GM21619 (cell line): ENCODE data around the gene DYTN.

Experiments used
- ATAC-seq: cut with Tn5 transposase; IDR thresholded peaks from one replicate; pipeline ENCODE4 v1.9.1; 2021; ENCODE audit not compliant: unreplicated experiment

The DYTN gene

DNA sequence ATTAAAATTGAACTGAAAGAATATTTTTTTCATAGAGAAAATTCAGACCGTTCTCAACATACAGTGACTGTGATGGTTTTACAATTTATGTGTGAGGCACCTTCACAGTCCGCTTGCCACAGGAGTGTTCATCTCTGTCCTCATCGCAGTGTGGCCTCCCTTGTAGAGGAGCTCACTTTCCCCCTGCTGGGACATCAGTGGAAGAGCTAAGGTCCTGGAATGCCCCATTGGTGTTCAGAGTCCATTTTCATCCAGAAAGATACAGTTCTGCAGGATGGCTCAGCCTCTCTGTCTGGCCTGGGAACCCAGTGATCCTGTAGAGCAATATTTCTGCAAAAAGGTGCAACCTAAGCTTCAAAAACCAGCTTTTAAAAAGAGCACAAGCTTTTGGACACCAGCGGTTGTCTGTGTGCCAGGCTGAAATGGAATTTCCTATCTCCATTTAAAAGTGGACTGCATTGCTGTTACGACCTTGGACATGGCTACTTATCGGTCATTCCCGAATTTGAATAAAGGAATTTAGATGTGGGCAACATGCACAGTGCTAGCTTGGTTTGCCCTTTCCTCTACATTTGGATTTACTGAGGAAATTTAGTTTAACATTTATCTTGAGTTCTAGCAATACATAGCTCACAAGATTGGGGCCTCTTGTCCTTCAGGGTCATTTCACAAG lies 102.6 kb downstream of the DYTN start:
- ATAC-seq, result no peak

DNA sequence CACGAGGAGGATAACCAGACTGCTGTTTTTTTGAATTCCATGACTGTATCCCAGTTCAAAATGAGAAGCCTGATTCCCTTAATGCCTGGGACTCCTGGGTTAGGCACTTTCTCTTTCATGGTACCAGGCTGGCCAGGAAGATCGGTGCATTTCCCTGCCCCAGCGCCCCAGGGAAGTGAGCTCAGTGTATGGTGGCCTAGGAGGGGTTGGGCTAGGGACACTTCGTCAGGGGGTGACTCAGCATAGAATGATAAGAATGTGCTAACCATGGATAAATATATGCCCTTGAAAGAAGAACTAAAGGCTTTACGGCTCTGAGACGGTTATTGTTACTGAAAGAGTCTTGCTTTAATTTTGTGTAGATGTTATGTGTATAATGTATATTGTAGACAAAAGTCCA lies 103.4 kb downstream of the DYTN start:
- no peak for ATAC-seq

DNA sequence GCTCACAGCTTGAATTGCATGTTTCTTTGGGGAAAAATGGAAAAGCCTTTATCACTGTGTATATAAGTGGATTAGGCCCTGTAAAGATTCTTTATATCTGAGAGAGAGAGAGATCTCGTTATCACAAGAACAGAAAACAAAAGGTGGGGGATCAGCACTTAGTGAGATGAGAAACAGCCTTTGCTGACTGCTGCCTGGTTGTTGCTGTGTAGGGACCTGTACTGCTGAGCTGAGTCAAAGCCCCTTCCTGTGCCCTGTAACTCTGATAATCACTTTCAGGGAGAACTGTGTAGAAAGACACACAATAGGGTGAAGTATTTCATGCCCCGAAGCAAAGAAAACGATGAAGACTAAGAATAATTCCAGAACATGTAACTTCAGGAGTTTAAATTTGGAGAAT lies 106.5 kb downstream of the DYTN start:
- no peak for ATAC-seq

DNA sequence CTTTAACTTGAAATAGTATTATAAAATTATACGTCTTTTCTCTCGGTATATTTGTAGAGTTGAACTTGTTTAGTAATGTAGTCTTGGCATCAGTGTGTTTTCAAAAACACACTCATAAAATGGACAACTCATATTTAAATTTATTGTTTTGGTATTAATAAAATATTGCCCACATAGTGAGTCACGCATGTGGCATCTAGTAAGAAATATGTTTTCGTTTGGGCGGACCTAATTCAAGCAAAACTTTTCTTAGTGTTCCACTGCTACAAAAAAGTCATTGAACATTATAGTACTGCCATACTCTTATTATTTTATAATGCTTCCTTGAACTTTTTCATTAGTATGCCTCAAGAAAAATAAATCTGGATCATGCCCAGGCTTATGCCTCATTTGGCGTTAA lies 107.0 kb downstream of the DYTN start:
- ATAC-seq, result no peak

GRCh38 chr2:206610451-206610850 lies 107.7 kb downstream of the DYTN start:
- no peak for ATAC-seq

DNA sequence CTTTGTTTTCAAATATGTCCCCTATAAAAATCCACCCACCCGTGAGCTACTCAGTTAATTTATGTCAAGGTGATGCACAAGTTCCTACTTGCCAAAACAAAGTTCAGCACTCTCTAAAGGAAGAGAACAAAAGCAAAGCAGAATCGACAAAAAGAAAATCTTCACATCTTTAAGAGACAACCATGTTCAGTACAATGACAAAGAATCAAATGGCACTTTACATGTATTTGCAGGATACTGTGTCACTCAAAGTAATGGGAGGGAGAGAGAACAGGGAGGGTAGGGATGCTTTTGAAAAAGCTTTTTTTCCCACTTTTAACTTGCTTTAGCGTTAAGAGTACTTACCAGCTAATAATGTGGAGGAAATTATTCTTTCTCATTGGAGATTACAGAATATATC lies 115.0 kb downstream of the DYTN start:
- ATAC-seq, result no peak
